NCI-H748 (cell line): ENCODE data around the gene CXCL12.

Experiments
- DNase-seq: peaks from one replicate; lab custom pipeline; 2025; ENCODE audit not compliant: unreplicated experiment; lab: John Stamatoyannopoulos, UW

CXCL12 gene

GRCh38 chr10:44385696-44386441, 972 bp upstream of the CXCL12 start:
- DNase-seq, result peak; percentile 3

- DNase-seq, result peak; percentile 36
Measured at GRCh38 chr10:44384601-44385025, 284 bp downstream of the CXCL12 start.

- peak; percentile 60 for DNase-seq
Measured at GRCh38 chr10:44383749-44384600, 922 bp downstream of the CXCL12 start.

GRCh38 chr10:44382981-44383748, 1.7 kb downstream of the CXCL12 start:
- no peak for DNase-seq

- DNase-seq, result no peak
Measured at GRCh38 chr10:44382131-44382858, 2.6 kb downstream of the CXCL12 start.

- no peak for DNase-seq
Measured at GRCh38 chr10:44380829-44381600, 3.9 kb downstream of the CXCL12 start.

- no peak for DNase-seq
Measured at GRCh38 chr10:44379907-44380306, 5.0 kb downstream of the CXCL12 start.

GRCh38 chr10:44378626-44379025, 6.3 kb downstream of the CXCL12 start:
- no peak for DNase-seq

GRCh38 chr10:44377651-44378310, 7.1 kb downstream of the CXCL12 start:
- DNase-seq, result no peak

GRCh38 chr10:44376472-44377099, 8.3 kb downstream of the CXCL12 start:
- DNase-seq, result no peak

- DNase-seq, result no peak
Measured at GRCh38 chr10:44374155-44374554, 10.7 kb downstream of the CXCL12 start.

GRCh38 chr10:44373341-44373995, 11.4 kb downstream of the CXCL12 start:
- DNase-seq, result no peak

GRCh38 chr10:44372181-44372580, 12.7 kb downstream of the CXCL12 start:
- DNase-seq, result no peak

GRCh38 chr10:44370731-44371248, 14.1 kb downstream of the CXCL12 start:
- no peak for DNase-seq

GRCh38 chr10:44369854-44370253, 15.0 kb downstream of the CXCL12 start:
- no peak for DNase-seq

- no peak for DNase-seq
Measured at GRCh38 chr10:44369296-44369695, 15.6 kb downstream of the CXCL12 start.

GRCh38 chr10:44368637-44369036, 16.3 kb downstream of the CXCL12 start:
- DNase-seq, result no peak

GRCh38 chr10:44366941-44367630, 17.8 kb downstream of the CXCL12 start:
- no peak for DNase-seq
